Measurements from ENCODE around the gene CA9.

CA9 gene

DNA sequence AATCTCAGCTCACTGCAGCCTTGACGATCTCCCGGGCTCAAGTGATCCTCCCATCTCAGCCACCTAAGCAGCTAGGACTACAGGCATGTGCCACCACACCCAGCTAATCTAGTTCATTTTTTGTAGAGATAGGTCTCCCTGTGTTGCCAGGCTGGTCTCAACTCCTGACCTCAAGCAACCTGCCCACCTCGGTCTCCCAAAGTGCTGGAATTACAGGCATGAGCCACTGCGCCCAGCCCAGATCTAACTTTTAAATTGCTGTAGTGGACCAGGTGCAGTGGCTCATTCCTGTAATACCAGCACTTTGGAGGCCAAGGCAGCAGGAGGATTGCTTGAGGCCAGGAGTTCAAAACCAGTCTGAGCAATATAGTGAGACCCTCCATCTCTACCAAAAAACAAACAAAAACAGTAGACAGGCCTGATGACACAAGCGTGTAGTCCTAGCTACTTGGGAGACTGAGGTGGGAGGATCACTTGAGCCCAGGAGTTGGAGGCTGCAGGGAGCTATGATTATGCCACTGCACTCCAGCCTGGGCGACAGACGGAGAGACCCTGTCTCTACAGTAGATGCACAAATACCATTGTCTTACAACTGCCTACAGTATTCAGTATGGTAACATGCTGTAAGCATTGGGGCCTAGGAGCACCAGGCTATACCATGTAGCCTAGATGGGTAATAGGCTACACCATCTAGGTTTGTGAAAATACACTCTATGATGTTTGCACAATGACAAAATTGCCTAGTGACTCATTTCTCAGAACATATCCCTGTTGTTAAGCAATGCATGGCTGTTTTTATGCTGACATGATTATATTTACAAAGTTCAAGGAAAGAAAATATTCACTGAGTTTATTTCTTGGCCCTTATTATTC is 21.5 kb upstream of the CA9 start:
- peak; percentile 20 for DNase-seq

DNA sequence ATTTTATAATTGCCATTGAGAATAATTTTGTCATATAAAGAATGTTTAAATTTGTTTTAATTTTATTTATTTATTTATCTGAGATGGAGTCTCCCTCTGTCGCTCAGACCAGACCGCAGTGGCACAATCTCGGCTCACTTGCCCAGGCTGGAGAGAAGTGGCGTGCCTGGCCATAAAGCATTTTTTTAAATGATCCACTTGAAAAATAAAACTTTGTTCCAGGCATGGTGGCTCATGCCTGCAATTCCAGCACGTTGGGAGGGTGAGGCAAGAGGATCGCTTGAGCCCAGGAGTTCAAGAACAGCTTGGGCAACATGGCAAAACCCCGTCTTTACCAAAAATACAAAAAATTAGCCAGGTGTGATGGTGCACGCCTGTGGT is 20.9 kb upstream of the CA9 start:
- no peak for DNase-seq

DNA sequence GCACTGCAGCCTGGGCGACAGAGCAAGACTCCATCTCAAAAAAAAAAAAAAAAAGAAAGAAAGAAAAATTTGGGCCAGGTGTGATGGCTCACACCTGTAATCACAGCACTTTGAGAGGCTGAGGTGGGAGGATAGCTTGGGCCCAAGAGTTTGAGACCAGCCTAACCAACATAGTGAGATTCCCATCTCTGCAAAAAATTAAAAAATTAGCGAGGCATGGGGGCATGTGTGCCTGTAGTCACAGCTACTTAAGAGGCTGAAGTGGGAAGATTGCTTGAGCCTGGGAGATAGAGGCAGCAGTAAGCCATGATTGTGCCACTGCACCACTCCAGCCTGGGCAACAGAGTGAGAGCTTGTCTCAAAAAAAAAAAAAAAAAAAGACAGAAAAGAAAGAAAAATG is 20.1 kb upstream of the CA9 start:
- no peak for DNase-seq

DNA sequence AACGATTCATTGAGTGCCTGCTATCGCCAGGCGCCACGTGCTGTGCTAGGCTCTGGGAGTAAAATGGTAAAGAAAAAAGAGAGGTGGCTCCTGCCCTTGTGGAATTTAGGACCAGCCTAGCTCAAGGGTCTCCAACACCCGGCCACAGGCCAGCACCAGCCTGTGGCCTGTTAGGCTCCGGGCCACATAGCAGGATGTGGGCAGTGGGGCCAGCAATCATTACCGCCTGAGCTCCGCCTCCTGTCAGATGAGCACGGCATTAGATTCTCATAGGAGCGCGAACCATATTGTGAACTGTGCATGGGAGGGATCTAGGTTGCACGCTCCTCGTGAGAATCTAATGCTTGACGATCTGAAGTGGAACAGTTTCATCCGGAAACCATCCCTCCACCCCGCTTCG is 17.4 kb upstream of the CA9 start:
- no peak for DNase-seq

DNA sequence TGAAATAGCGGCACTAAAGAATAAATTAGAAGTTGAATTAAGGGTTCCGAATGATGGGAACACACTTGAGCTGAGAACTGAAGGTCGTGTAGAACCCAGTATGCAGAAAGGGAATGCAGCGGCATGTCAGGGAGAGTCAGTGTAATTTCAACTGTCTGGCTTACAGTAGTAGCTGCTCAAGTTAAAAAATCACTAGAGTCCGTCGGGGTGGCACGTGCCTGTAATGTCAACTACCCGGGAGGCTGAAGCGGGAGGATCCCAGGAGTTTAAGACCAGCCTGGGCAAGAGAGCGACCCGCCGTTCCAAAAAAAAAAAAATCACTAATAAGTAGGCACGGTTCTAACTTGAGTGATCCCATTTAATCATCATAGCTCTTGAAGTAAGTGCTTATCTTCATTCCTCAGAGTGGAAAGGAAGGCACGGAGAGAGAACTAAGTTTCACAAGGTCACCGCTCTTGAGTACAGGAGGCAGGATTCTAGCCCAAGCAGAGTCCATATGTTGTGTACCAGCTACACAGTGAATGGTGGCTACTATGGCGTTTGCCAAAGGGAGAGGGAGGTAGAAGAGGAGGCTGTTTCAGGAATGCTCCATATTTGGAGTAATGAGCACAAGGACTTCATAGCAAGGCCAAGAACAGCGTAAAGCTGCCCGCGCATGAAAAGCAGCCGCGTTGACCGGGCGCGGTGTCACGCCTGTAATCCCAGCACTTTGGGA is 16.7 kb upstream of the CA9 start:
- DNase-seq, result no peak

DNA sequence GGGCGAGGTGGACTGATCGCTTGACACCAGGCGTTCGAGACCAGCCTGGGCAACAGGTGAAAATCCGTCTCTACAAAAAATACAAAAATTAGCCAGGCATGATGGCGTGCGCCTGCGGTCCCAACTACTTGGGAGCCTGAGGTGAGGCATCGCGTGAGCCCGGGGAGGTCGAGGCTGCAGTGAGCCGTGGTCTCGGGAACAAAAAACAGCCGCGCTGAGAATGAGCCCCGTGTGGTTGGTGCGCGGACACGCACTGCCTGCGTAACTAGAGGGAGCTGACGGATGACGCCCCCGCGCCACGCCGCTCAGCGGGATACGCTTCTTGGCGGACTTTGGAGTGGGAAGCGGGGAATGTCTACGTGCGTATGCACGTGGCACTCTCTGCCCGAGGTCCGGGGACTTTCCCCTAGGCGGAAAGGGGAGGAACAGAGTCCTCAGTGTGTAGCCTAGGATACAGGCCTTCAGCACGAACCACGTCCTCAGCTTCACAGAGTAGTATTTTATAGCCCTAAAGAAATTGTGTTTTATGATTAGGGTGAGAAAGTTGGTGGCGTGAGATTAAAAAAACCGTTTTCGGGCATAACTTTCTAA is 16.1 kb upstream of the CA9 start, which contains the start of gene RMRP:
TSS of gene RMRP (minus strand) at position 474 of the 591 bp plus-strand sequence.
- DNase-seq, result peak; percentile 95

DNA sequence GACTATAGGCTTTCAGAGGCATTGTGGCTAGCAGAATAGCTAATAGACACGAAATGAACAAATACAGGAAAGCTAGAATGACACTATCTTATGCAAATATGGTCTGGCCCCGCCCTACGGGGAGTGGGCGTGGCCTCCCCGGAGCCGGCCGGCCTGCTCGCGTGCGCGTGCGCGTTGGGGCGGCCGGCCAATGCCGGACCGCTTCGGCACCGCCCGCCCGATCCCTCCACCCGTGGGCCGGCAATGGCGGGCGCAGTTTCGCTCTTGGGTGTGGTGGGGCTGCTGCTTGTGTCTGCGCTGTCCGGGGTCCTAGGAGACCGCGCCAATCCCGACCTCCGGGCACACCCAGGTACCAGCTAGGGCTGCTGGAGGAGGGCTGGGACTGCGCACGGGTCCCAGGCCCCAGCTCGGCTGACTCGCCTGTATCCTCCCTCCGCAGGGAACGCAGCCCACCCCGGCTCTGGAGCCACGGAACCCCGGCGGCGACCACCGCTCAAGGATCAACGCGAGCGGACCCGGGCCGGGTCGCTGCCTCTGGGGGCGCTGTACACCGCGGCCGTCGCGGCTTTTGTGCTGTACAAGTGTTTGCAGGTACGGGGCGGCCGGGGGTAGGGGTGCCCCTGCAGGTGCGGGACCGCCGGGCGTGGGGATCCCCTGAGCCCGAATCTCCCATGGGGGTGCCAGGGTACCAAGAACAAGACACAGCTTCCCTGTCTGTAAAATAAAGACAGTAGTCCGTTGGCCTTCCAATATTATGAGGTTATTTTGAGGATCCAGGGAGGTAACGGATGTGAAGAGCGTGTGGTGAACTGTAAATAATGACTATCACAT is 15.4 kb upstream of the CA9 start, which contains the start of gene CCDC107:
TSS of gene CCDC107 (plus strand) at position 156 of the 831 bp plus-strand sequence. CDS start at position 244, 88 bp downstream.
- DNase-seq, result peak; percentile 30

GRCh38 chr9:35658968-35659220 is 14.8 kb upstream of the CA9 start:
- no peak for DNase-seq

DNA sequence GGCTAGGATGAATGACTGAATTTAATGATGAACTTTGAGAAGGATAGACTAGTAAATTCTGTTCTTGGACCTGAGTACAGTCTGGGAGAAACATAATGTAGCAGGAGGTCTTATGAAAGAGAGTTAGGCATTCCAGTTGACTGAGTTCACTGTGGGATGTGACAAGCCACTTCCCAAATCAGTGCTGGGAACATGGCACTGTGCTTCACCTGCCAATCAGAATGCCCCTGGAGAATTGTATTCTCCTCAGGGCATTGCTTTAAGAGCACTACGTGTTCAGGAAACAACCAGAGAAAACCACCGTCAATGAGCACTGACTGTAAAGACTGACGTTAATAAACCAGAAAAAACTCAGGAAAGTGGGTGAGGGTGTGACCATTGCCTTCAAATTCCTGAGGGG is 14.4 kb upstream of the CA9 start:
- no peak for DNase-seq

DNA sequence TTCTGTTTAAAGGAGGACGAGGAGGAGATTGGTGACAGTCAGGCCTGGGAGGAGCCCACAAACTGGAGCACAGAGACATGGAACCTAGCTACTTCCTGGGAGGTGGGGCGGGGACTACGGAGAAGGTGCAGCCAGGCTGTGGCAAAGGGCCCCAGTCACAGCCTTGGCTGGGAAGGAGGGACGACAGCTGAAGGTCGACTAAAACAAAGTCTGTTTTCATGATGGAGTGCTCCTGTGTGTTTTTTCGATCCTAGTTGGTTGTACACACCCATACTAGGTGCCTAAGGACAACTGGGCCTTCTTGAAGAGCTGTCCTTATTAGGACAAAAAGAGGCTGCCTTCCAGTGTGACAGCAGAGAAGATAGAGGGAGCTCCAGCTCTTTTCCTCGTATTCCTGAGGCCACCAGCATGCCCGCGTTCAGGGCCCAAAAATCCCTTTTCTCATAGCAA is 12.7 kb upstream of the CA9 start:
- DNase-seq, result no peak

DNA sequence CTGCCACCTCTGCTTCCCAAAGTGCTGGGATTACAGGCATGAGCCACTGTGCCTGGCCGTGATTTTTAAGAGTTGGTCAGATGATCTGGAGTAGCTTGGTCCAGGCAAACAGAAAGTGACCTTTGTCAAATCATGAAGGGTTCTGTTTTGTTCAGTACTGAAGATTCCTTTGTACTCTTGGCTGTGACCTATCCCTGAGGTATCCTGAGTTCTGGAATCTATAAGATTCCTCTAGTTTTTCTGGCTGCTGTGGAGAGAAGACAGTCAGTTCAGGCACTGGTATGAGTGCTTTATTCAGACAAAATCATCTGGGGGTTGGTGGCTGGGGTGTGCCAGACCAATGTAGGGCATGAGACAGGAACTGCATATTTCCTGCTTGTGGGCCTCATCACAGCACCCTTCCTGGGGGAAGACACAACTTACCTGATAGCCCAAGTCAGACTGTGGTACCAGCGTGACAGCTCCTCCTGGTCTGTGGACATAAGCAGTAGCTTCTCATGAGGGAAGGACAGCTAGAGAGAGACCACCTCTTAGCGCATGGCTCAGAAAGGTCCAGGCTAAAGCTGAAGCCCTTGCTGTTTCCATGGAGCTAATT is 11.9 kb upstream of the CA9 start:
- DNase-seq, result no peak

- no peak for DNase-seq
Observed at GRCh38 chr9:35662437-35662836, 11.3 kb upstream of the CA9 start.

- DNase-seq, result peak; percentile 67
Observed at GRCh38 chr9:35664531-35665470, 8.9 kb upstream of the CA9 start, which contains the start of gene ARHGEF39. Gene ARHGEF39, minus strand, starts transcription at chr9:35665195. Its CDS starts 26 bp downstream, at chr9:35665169.

DNA sequence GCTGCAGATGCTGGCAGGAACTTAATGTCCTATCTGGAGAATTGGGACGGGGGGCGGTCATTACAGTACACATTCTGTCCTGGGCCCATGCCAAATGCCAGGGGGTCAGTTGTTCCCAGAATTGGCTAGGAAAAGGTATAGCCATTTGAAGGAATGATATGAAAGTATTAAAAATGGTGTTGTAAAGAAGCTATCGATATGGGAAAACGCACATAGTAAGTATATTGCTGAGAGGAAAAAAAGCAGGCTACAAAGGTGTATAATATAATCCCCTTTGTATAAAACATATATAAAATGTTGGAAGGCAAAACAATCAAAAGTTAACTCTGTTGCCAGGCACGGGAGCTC is 8.3 kb upstream of the CA9 start:
- no peak for DNase-seq

- peak; percentile 47 for DNase-seq
Observed at GRCh38 chr9:35666045-35666444, 7.7 kb upstream of the CA9 start.

DNA sequence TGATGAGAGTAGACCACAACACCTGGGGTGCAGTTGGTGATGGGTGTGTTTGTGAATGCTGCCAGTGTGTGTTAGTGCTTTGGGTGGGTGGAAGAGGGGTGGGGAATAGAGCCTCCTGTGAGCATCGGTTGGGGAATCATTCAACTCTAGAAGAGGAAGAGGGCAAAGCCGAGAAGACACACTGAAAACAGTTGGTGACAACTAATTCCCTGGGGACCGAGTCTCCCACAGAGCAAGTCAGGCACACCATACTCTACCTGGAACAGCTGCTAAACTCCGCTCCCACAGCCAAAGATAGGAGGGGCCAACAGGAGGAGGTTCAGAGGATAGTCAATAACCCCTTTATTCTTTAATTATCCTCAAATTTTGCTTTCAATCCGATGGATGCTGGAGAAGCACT is 7.2 kb upstream of the CA9 start:
- DNase-seq, result no peak

DNA sequence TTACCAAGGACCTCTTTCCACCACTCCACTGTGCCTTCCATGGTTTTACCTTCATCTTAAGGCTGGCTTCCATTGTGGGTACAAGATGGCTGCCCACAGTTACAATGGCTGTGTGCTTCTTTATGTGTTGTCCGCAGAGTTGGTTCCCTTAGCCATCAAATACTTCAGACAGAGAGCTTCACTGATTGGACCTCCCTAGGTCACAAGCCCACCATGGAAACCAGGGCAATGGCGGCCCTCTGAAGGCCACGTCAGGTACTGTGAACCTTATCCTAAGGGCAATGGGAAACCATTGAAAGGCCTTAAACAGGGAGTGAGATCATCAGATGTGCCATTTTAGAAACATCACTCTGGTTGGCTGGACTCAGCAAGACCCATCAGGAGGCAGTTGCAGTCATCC is 5.8 kb upstream of the CA9 start:
- no peak for DNase-seq

DNA sequence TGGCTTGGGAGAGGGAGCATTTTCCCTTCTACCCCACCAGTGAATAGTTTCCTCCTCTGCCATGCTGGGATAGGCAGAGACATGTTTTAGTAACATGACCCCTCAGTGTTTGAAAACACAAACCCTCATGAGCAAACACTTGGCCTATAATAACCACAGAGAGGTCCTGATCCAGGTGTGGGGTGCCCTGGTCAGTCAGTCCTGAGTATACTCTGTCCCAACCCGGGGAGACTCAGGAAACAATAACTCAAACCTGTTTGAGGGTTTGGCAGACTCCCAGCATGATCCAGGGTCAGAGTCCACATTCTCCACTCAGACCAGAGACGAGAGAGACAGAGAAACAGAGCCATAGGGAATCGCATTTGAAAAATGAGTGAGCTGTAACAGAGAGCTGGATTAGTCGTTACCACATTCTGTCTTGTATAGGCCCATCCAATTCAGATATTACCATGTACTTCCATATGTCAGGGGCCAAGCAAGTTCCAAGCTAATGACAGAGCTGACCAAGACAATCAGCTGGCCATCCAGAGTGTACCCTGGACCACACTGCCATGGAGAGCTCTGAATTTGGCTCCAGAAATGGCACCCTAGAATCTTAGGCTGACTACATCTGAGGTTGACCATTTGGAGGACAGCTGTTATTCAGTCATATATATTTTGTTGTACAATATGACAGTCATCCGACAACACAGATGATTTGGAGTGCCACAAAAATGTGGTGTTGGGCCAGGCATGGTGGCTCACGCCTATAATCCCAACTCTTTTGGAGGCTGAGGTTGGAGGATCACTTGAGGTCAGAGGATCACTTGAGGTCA is 4.2 kb upstream of the CA9 start:
- DNase-seq, result peak; percentile 52

GRCh38 chr9:35674025-35674361 is 265 bp downstream of the CA9 start:
- no peak for DNase-seq

DNA sequence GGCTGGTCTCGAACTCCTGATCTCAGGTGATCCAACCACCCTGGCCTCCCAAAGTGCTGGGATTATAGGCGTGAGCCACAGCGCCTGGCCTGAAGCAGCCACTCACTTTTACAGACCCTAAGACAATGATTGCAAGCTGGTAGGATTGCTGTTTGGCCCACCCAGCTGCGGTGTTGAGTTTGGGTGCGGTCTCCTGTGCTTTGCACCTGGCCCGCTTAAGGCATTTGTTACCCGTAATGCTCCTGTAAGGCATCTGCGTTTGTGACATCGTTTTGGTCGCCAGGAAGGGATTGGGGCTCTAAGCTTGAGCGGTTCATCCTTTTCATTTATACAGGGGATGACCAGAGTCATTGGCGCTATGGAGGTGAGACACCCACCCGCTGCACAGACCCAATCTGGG is 1.5 kb downstream of the CA9 start:
- no peak for DNase-seq

Data from NCI-H226 (cell line).